Osteoblast (primary cell): ENCODE results near the gene TTC13. TPM values are rescaled to one million over a fixed set of nuclear protein-coding genes. Genes with fewer than 3 reads are reported as not detected.
"Not testable (repeated sequence)": the region's sequence is repeated elsewhere in the genome, so short reads cannot be mapped to it uniquely, and the experiment has no call there.

Experiments used
- DNase-seq: peaks from one replicate; pipeline ENCODE4 v3.0.0; 2011; ENCODE audit warnings: low spot score, mixed read lengths; ENCODE audit not compliant: insufficient read length; ENCODE audit errors: missing footprints
- H2AFZ ChIP-seq: 2 replicates; pipeline ENCODE4 v1.6.0; 2011; ENCODE audit warnings: mild to moderate bottlenecking, low read length
- H3K27ac ChIP-seq: 2 replicates; pipeline ENCODE4 v1.5.1; 2011; ENCODE audit warnings: mild to moderate bottlenecking, low read depth, low read length, moderate library complexity
- H3K27me3 ChIP-seq: 2 replicates; pipeline ENCODE4 v1.6.0; 2012; ENCODE audit warnings: mild to moderate bottlenecking, control low read depth, inconsistent platforms, low read length, moderate library complexity; ENCODE audit not compliant: insufficient read depth
- H3K36me3 ChIP-seq: 2 replicates; pipeline ENCODE4 v1.5.1; 2011; ENCODE audit warnings: mild to moderate bottlenecking, low read length, control low read depth, moderate library complexity; ENCODE audit not compliant: insufficient read depth
- H3K4me1 ChIP-seq: 2 replicates; pipeline ENCODE4 v1.5.1; 2011; ENCODE audit warnings: mild to moderate bottlenecking, low read length, control low read depth, moderate library complexity; ENCODE audit not compliant: insufficient read depth
- H3K4me2 ChIP-seq: 2 replicates; pipeline ENCODE4 v1.6.0; 2011; ENCODE audit warnings: mild to moderate bottlenecking, low read length; ENCODE audit not compliant: insufficient read depth
- H3K4me3 ChIP-seq: fragments of 200-600 bp; sonication (generic); 3 replicates; pipeline ENCODE4 v1.5.1; 2012; ENCODE audit warnings: mild to moderate bottlenecking, low read length, inconsistent platforms; ENCODE audit not compliant: insufficient read depth
- H3K79me2 ChIP-seq: 2 replicates; pipeline ENCODE4 v1.6.0; 2012; ENCODE audit warnings: mild to moderate bottlenecking, low read length, control low read depth, inconsistent platforms; ENCODE audit not compliant: insufficient read depth
- H3K9me3 ChIP-seq: 2 replicates; pipeline ENCODE4 v1.5.1; 2011; ENCODE audit warnings: low read depth, low read length, control low read depth
- H4K20me1 ChIP-seq: 2 replicates; pipeline ENCODE4 v1.6.0; 2012; ENCODE audit warnings: mild to moderate bottlenecking, low read length, control low read depth; ENCODE audit not compliant: insufficient read depth
- CTCF ChIP-seq: IDR thresholded peaks from 2 replicates; pipeline ENCODE4 v1.5.1; 2011; ENCODE audit warnings: mild to moderate bottlenecking, low read depth, low read length, moderate library complexity; ENCODE audit errors: extremely low read depth
- total RNA-seq: library from RNA; depleted of rRNA; stranded (reverse); fragments of >200 nt; gene quantifications from 2 replicates; pipeline ENCODE4 v1.2.3, GENCODE V29; 2012

Gene TTC13
- total RNA-seq, 1 donor: 15.9 TPM

- Histone ChIP-seq H3K9me3 (no peaks in the 10 kb centered on the region), H3K27me3 (no peaks in the 10 kb centered on the region), H3K79me2 (no peaks in the 10 kb centered on the region), H3K27ac (no peak overlapping the region), H3K4me3 (no peak overlapping the region), H3K4me1 (no peaks in the 10 kb centered on the region), H2AFZ (no peak overlapping the region), H3K36me3 (no peaks in the 10 kb centered on the region), H3K4me2 (no peak overlapping the region), H4K20me1 (no peaks in the 10 kb centered on the region)
- DNase-seq: no peak
- TF ChIP-seq CTCF: no peak
Observed at GRCh38 chr1:231023150-231023549, 44.5 kb upstream of the TTC13 start.

GRCh38 chr1:231022543-231022942, 43.9 kb upstream of the TTC13 start:
- not testable (repeated sequence) for H4K20me1 ChIP-seq, H3K27ac ChIP-seq, H3K4me2 ChIP-seq, H3K4me1 ChIP-seq, H2AFZ ChIP-seq, H3K4me3 ChIP-seq, H3K79me2 ChIP-seq, DNase-seq, H3K9me3 ChIP-seq, H3K36me3 ChIP-seq, H3K27me3 ChIP-seq

- DNase-seq: peak; percentile 78
- Histone ChIP-seq H3K36me3 (no peaks in the 10 kb centered on the region), H3K79me2 (no peaks in the 10 kb centered on the region), H3K9me3 (no peaks in the 10 kb centered on the region), H2AFZ (no peak overlapping the region), H3K4me1 (no peaks in the 10 kb centered on the region), H3K4me2 (no peak overlapping the region), H3K27me3 (no peaks in the 10 kb centered on the region), H3K4me3 (no peak overlapping the region), H4K20me1 (no peaks in the 10 kb centered on the region), H3K27ac (no peak overlapping the region)
- TF ChIP-seq CTCF: no peak
Observed at GRCh38 chr1:231021540-231022031, 42.9 kb upstream of the TTC13 start.

DNA sequence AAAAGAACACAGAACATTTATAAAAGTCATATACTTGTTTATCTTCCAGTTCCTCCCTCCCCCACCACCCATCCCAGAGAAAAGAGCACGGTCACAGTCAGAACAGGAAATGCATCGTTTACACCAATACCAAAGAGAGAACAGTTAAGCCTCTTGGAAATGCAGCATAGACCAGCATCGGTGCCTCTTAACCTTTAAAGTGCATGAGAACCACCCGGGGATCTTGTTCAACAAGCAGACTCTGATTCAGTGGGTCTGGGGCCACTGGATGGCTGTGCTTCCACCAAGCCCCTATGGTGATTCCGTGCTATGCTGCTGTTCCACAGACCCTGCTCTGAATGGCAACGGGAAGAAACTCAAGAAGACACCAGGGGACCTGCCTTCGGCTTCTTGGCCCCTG, 42.2 kb upstream of the TTC13 start:
- no peak overlapping the region for H3K4me2 ChIP-seq
- no peaks in the 10 kb centered on the region for H3K9me3 ChIP-seq
- no peak overlapping the region for H3K4me3 ChIP-seq
- no peaks in the 10 kb centered on the region for H3K4me1 ChIP-seq
- no peak for DNase-seq
- no peak for TF ChIP-seq CTCF
- no peaks in the 10 kb centered on the region for H3K79me2 ChIP-seq
- no peak overlapping the region for H2AFZ ChIP-seq
- H3K27me3 ChIP-seq: no peaks in the 10 kb centered on the region
- no peak overlapping the region for H3K27ac ChIP-seq
- no peaks in the 10 kb centered on the region for H3K36me3 ChIP-seq
- no peaks in the 10 kb centered on the region for H4K20me1 ChIP-seq
